ENCODE measurements around the gene CCNG1.

DNA sequence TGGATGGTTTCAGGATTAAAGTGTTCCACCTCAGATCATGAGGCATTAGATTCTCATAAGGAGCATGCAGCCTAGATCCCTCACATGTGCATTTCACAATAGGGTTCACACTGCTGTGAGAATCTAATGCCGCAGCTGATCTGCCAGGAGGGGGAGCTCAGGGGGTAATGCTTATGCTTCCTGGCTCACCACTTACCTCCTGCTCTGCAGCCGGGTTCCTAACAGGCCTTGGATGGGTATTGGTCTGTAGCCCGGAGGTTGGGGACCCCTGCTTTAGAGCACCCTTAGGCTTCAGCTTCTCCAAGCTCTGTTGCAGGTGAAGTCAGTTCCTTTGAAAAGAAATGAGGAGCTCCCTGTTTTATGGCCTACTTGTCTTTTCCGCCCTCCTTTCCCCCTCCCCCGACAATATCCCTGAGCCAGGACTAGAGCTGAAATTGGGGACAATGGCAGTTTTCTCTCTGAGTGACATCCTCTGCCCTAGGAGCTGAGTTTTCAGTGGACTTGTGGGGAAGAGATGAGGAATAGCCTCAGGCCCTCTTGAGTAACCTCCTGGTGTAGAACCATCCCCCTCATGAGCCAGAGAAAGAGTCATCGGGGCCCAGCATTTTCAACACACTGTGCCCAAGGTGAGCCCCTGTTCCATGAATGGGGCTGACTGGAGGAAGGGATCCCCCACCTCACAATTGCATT, 51.8 kb downstream of the CCNG1 start:
- TF ChIP-seq TSHZ2 (CRISPR knock-in tag; IDR thresholded peaks at IDR 0.05) (no peak), GLIS3 (CRISPR knock-in tag; IDR thresholded peaks at IDR 0.05) (no peak), ZFP3 (CRISPR knock-in tag; IDR thresholded peaks at IDR 0.05) (no peak), PATZ1 (CRISPR knock-in tag; IDR thresholded peaks at IDR 0.05; ENCODE audit: borderline replicate concordance) (no peak), ARNTL (CRISPR knock-in tag; IDR thresholded peaks at IDR 0.05; ENCODE audit: borderline replicate concordance, low read depth) (no peak), POU6F1 (CRISPR knock-in tag; IDR thresholded peaks at IDR 0.05; ENCODE audit: borderline replicate concordance, low read depth) (no peak), ESRRG (CRISPR knock-in tag; IDR thresholded peaks at IDR 0.05) (no peak), ZNF70 (CRISPR knock-in tag; IDR thresholded peaks at IDR 0.05) (no peak), RARB (CRISPR knock-in tag; IDR thresholded peaks at IDR 0.05) (no peak), TCF4 (CRISPR knock-in tag; IDR thresholded peaks at IDR 0.05; ENCODE audit: borderline replicate concordance) (no peak), OSR1 (CRISPR knock-in tag; IDR thresholded peaks at IDR 0.05) (no peak), CSDC2 (CRISPR knock-in tag; IDR thresholded peaks at IDR 0.05) (no peak), ZC3H10 (CRISPR knock-in tag; IDR thresholded peaks at IDR 0.05) (no peak)
- TF ChIP-seq, protein P1, sequence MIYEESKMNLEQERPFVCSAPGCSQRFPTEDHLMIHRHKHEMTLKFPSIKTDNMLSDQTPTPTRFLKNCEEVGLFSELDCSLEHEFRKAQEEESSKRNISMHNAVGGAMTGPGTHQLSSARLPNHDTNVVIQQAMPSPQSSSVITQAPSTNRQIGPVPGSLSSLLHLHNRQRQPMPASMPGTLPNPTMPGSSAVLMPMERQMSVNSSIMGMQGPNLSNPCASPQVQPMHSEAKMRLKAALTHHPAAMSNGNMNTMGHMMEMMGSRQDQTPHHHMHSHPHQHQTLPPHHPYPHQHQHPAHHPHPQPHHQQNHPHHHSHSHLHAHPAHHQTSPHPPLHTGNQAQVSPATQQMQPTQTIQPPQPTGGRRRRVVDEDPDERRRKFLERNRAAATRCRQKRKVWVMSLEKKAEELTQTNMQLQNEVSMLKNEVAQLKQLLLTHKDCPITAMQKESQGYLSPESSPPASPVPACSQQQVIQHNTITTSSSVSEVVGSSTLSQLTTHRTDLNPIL (CRISPR knock-in tag; IDR thresholded peaks at IDR 0.05; ENCODE audit: low read depth), result no peak
